NCI-H82 (cell line): ENCODE results near the gene ESYT2.

Source experiments
- DNase-seq: peaks from one replicate; lab custom pipeline; 2025; lab: John Stamatoyannopoulos, UW

ESYT2 gene

DNA sequence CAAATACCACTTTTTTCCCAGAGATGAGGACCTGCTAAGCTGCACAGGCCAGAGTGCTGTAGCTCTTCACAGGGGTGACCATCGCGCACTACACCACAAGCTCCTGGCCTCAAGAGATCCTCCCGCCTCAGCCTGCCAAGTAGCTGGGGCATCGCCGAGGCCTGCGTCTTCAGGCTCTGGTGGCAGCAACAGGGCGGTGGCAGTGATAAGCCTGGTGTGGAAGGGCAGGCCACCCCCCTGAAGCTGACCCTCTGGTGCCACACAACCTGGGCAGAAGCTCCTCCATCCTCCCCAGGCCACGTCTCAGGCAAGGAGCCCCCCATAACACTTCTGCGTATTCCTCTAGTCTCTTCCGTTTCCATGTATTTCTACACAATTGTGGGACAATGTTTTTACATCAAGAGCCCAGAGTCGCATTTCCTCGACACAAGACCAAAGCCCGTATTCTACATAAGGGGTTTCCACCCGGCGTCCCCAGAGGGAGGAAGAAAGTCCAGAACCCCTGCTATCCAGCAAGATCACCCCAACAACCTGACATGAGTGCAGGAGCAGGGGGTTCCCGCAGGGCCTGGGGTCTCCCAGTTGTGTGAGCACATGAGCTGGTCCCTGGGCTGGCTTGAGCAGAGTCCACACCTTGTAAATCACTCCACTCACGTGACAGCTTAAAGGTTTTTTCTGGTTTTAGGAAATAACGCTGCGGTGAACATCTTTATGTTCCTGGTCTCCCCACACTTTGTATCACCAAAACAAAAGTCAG lies 87.1 kb downstream of the ESYT2 start:
- DNase-seq: no peak

DNA sequence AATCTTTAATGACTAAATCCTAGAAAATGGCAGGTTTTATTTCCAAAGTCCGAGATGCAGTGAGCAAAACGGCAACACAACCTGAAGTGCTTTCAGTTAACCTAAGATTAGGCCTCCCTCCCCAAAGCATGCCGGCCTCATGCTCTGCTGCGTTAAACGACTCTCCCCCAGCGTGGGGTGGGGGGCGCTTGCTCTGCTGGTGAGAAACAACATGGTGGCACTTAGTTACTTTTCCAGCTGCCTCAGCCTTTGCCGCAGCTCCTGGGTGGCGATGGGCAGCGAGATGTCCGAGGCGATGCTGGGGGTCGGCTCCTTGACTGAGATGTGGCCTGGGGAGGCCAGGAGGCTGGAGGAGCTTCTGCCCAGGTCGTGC lies 88.0 kb downstream of the ESYT2 start:
- no peak for DNase-seq

DNA sequence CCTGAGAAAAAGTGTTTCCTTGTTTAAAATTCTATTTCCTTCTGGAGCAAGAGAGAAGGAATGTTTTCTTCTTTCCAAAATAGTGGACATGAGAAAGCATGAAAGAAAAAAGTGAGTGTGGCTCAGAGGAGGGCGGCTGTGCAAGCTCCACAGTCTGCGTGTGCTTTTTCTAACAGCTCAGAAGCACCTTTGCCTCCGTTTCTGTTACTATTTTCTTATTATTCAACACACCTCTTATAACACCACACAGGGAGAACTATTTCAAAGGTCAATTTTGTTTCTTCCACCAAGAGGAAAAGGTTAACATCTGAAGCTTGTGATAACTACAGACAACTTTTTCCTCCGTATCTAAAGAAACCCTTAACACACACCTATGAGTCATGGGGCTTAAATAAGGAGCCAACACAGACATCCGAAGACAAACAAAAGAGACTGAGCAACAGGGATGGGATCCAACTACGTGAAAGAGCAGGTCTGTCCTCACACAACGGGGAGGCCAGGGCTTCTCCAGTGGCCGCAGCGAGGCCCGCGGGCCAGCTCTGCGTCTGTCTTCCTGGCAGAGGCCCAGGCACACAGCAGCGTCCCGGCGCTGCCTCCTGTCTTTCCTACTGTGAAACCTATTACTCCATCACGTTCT lies 88.5 kb downstream of the ESYT2 start:
- DNase-seq: no peak

DNA sequence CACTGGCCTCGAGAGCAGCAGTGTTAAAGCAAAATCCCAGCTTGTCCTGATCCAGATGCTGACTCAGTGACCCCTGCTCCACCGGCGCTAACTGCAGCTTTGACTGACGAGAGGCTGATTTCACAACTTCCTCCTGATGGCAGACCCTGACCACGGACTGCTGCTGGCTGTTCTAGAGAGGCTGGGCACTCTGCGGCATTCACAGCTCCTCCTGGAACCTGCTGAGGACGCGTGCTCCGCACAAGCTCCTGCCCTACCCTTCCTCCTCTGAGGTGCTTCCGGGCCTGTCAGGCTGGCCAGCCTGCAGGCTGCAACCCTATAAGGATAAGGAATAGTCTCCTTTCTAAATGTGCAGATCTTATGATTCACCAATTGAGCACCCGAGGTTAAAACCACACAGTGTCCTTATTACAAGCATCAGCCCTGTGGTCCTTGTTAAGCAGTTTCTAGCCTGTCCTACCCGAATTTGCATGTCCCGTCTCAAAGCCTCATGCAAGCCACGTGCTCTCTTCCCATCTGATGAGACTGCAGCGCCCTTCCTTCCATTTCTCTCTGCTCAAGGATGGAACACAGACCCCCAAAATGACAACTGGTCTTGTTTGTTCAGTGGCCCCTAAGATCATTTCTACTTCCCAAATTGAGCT lies 89.2 kb downstream of the ESYT2 start:
- DNase-seq: no peak

DNA sequence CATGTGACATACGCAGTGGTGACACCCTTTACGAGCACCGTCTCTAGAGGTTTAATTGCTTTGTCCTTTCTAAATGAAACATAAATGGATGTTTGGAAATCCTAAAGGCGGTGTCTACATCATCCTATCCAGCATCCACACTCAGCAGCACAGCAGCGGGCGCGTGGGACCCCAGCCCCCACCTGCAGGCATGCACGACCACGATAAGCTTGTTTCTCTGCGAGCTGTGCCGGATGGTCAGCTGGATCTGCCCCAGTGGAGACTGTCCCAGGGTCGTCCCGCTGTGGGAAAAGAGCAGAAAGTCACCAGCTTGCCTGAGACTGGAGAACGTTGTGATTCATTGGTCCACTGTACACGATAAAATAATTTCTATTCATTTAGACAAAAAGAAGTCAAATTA lies 90.5 kb downstream of the ESYT2 start:
- DNase-seq: no peak

DNA sequence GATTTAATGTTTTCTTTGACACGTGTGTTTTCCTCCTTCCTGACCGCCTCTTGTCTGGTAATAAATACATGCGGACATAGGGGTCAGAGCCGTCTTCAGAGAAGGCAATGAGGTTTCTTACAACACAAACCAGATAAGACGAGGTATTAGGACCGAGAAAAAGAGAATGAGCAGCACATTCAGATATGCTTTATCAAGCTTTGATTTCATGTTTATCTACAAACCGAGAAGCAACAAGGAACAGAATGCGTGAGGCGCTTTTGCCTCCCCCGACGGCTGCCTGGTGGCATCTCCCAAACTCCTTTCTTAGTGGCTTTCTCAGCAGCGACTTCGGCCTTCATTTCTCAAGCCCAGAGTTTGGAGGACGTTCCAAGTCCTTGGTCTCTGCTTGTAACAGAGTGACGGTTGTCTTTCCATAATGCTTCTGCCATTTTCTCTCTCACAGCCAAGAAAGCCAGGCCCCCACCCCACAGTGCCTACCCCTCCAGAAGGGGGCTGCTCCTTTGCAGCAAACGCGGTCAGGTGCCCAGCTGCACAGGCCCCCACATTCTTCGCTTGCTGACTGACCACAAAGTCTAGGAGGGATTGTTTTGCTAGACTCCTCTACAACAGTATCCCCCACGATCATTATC lies 92.1 kb downstream of the ESYT2 start:
- no peak for DNase-seq

DNA sequence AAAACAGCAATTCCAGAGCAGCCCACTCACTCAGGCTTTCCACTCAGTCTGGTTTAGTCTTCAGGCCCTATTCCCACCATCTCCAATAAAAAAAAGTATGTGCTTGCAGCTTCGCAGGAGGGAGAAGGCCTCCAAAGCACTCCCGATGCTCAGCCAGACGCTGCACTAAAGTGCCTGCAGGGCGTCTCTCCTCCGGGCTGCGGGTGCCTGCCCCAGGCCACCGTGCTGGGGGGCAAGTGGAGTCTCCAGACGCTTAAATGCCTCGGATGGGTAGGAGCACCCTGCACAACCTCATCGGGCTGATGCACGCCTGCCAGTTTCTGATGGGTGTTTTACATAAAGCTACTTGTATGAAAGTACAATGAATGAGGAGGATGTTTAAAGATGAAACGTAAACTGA lies 93.4 kb downstream of the ESYT2 start:
- DNase-seq: no peak

DNA sequence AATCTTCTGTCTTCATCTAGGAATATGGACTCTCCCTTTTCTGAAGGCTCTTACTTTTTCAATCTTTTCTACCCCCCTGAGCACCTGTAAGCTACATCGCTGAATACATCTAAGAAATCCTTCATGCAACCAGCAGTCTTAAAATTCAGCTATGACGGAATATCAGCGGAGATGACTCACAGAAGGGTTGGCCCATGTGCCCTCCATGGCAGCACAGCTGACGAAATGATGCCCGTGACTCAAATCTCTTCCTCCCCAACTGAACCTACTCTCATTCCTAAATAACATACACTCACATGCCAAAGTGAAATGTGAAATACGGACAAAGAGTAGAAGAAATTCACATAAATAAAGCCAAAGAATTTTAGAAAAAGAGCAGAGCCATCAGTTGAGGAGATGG lies 94.4 kb downstream of the ESYT2 start:
- DNase-seq: no peak

DNA sequence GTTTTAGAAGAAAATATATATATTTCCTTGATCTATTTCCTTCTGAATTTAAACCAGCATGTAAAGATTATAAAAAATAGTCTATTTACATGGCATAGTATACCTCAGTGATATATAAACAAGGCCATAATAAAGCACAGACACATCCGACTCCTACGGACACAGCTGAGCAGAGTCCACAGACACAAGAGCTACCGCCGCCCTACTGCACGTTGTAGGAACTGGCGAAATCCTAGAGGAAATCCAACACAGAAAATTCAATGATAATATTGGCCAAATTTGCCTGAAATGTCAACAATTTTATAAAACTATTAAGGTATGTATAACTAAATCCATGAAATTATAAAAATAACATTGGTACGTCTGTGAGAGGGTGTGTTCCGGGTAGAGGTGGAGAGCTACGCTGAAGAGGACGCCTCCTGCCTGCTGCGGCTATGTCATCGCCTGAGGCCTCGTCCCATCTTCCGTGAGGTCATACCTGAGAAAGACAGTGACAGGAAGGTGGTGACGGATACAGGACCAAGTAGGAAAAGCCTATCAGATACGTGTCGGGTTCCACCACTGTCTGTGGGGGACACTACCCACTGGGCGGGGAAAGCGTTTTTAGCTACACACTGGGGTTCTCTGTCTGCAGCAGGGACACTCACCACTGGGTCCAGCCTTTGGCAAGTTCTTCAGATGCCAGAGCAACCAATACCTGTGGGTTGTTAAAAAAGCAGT lies 95.4 kb downstream of the ESYT2 start:
- no peak for DNase-seq

DNA sequence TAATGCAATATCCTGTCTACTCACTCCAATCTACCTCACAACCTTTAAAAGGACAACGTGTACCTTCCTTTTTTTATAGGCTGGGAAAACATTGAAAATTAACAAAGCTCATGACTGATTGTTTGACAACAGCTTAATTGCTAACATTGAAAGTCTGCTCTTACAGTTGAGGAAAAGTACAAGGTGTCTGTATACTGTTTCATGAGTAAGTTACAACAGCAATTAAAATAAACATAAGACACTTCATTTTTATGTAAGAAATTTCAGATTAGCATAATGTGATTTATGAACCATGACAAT lies 96.1 kb downstream of the ESYT2 start:
- DNase-seq: no peak

DNA sequence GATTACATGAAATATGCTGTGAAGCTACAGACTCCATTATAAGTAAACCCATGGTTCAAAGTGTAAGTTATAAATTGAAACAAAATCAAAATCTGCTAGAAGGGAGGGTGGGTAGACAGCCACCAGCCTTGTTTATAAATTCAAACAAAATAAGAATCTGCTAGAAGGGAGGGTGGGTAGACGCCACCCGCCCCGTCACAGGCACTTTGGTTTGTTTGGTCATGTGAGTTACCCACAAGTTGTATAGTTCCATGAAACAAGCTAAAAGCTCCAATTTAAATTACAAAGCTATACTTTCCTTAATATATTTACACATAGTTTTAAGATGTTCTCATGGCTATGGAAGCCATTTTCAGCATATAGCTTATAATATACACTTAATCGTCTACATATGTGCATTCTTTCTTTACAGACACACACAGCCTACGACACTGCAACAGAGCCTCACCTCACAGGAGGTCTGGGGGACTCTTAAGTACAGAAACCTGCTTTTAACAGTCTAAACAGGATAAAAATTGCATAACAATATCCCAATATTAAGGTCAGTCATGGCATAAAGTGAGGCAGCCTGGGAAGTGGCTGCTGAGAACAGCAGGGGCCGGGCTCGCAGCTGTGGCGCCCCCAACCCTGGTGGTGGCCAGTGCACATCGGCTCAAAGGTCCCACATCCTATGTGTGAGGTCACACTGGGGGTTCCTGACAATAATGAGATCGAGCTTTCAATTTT lies 96.7 kb downstream of the ESYT2 start:
- no peak for DNase-seq

DNA sequence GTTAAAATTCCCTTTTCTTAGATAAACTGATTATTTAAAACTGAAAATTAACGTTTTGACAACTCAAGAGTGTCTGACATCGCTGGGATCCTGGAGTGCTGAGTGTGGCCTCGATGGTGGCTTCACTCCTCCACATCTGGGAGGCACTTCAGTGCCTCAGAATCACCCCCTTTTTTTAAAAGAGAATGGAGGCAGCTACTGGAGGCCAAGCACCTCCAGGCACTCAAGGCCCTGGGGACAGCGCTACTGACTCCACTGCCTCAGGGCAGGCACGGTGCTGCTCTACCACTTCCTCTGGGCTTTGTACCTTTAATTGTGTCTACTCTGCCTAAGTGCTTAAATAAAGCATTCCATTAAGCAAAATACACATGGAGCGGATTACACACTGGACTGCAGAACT lies 97.5 kb downstream of the ESYT2 start:
- no peak for DNase-seq

DNA sequence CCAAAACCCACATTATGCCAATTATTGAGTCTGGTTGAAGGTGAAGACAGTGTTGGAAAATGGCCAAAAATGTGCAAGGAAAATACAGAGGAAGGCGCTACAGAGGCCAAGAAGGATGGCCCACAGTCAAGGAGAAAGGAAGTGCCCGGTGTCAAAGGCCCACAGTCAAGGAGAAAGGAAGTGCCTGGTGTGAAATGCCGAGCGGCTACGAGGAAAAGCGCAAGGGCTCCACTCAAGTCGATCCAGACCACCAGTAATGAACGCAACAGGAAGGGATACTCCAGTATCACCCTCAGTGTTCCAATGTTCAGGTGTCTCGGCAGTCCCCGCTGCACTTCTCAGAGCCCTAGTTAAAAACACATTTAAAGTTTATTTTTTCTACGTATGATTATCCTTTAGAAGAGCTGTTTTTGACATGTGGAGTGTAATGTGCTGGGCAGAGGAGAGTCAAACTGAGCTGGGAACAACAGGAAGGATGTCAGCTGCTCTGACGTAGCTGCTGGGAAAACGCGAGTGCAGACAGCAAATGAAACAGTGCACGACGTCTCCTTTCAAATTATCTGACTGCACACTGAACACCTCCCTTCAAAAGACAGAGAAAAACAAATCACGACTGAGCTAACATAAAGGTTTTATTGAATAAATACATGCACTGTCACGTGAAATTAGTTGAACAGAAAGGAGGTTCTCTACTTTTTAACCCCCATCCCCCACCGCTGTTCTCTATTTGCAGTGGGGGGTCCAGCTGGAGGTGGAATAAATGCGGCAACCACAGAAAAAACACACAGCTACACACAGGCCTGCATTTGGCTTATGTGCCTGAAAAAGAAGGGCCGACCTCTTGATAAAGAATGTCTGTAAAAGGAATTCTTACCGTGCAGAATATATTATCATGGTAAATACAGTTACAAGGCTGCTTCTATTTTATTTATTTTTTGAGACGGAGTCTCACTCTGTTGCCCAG lies 98.6 kb downstream of the ESYT2 start:
- DNase-seq: no peak

DNA sequence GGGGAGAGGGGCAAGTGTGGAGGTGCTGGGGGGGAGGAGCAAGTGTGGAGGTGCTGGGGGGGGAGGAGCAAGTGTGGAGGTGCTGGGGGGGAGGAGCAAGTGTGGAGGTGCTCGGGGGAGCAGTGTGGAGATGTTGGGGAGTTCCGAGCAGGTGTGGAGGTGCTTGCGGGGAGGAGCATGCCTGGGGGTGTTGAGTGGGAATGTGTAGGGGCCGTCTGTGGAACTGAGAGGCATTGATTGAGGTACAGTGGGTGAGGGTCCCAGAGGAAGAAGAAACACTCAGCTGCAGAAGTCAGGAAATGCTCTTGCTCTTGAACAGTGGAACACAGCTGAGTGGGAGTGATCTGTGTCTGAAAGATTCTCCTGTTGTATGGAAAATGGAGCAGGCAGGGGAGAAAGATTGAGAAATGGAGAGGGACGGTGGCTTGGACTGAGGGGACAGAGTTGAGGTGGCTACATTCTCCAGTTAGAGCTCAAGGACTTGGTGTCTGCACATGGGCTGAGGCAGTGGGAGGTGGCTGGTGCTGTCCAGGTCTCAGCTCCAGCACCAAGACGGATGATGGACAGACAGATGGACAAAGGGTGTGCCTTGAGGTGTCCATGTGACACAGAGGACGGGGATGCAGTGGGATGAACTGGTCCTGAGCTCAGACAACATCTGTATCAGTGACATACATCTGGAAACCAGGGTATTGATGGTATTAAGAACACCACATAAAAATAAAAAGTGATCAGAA lies 99.5 kb downstream of the ESYT2 start:
- DNase-seq: no peak

DNA sequence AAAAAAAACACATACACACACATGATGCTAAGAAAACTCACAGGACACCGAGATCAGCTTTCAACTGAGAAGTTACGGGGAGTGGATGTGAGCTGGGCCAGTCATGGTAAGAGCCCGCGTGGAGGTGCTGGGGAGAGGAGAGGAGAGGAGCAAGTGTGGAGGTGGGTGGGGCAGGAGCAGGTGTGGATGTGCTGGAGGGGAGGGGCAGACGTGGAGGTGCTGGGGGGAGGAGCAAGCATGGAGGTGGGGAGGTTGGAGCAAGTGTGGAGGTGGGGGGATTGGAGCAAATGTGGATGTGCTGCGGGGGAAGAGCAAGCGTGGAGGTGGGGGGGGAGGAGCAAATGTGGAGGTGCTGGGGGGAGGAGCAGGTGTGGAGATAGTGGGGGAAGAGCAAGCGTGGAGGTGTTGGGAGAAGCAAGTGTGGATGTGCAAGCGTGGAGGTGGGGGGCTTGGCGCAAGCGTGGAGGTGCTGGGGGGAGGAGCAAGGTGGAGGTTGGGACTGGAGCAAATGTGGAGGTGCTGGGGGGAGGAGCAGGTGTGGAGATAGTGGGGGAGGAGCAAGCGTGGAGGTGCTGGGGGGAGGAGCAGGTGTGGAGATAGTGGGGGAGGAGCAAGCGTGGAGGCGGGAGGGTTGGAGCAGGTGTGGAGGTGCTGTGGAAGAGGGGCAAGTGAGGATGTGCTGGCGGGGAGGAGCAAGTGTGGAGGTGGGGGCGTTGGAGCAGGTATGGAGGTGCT lies 100.2 kb downstream of the ESYT2 start:
- DNase-seq: no peak

DNA sequence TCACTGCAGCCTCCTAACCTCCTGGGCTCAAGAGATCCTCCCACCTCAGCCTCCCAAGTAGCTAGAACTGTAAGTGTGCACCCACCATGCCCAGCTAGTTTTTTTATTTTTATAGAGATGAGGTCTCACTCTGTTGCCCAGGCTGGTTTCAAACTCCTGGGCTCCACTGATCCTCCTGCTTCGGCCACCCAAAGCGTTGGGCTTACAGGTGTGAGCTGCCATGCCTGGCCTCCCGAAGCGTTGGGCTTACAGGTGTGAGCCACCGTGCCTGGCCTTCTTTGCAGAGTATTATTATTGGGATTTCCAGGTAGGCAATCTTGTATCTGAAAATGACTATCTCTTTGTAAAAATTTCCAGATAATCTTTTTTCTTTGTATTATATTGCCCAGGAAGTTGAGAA lies 101.6 kb downstream of the ESYT2 start:
- DNase-seq: no peak

DNA sequence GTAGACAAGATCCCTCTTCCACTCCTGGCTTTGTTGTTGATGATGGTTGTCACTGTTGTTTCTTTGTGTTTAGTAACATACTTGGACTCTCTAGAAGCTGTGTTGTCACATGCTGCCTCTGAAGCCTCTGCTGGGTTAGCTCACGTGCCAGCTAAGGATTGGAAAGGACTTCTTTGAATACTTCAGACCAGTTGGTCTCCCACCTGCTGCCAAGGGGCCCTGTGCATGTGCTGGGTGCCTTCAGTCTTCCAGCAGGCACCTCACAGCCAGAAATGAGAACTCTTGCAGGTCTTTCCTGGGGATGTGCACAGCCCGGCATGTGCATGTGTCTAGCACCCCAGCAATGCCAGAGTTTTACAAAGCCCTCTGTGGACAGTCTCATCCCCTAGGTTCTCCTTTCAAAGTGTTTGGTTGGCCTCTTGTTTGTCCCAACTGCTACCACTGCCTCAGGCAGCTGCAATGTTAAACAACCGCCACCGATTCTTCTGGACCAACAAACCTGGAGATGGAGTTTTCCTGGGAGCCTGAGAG lies 103.0 kb downstream of the ESYT2 start:
- DNase-seq: no peak

DNA sequence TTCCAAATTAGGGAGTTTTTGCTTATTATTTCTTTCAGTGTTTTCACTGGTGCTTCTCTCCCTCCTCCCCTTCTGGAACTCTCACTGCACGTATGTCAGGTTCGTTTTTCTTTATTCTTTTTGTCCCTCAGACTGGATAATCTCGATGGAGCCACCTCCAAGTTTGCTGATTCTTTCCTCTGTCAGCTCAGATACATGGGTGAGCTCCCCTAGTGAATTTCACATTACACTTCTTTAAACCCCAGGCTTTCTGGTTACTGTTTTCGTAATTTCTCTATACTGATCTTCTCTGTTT lies 103.9 kb downstream of the ESYT2 start:
- no peak for DNase-seq
